ENCODE results near the gene SNRPB.

The SNRPB gene

GRCh38 chr20:2416541-2417212 is 53.9 kb downstream of the SNRPB start:
- ChIA-PET POLR2A (no interaction called here), CTCF (interaction anchor here (1.3 to 1.6 kb wide), 2 partner anchors 30 to 35 kb away, joined by 4 read pairs; no protein-coding TSS in a partner anchor)
- no peak for TF ChIP-seq CTCF (IDR thresholded peaks at IDR 0.05; ENCODE audit: control extremely low read depth, extremely low read depth, low read depth, missing control alignments)
- DNase-seq (ENCODE audit: extremely low spot score) = no peak
